GM12892 (cell line): ENCODE data around the gene PTK6.

Experiments
- POLR2A ChIP-seq: IDR thresholded peaks from 2 replicates; pipeline ENCODE4 v1.6.1; 2011; ENCODE audit warnings: low read depth, low read length, control low read depth
- POLR2AphosphoS5 ChIP-seq: IDR thresholded peaks from 2 replicates; pipeline ENCODE4 v1.6.1; 2011; ENCODE audit warnings: low read depth, low read length, control low read depth
- TAF1 ChIP-seq: IDR thresholded peaks from 2 replicates; pipeline ENCODE4 v1.6.1; 2011; ENCODE audit warnings: low read depth, mild to moderate bottlenecking, control low read depth, low read length, borderline replicate concordance

- TF ChIP-seq POLR2A (no peak), POLR2AphosphoS5 (no peak), TAF1 (no peak)
These were observed 58.6 kb downstream of the PTK6 start for GRCh38 chr20:63478346-63479302.
